Fibroblast of skin of right quadriceps (primary cell): Measurements from ENCODE around the gene GPR84.

Experiments
- DNase-seq: peaks from one replicate; pipeline ENCODE4 v3.0.0-alpha.2; 2013

Gene GPR84

DNA sequence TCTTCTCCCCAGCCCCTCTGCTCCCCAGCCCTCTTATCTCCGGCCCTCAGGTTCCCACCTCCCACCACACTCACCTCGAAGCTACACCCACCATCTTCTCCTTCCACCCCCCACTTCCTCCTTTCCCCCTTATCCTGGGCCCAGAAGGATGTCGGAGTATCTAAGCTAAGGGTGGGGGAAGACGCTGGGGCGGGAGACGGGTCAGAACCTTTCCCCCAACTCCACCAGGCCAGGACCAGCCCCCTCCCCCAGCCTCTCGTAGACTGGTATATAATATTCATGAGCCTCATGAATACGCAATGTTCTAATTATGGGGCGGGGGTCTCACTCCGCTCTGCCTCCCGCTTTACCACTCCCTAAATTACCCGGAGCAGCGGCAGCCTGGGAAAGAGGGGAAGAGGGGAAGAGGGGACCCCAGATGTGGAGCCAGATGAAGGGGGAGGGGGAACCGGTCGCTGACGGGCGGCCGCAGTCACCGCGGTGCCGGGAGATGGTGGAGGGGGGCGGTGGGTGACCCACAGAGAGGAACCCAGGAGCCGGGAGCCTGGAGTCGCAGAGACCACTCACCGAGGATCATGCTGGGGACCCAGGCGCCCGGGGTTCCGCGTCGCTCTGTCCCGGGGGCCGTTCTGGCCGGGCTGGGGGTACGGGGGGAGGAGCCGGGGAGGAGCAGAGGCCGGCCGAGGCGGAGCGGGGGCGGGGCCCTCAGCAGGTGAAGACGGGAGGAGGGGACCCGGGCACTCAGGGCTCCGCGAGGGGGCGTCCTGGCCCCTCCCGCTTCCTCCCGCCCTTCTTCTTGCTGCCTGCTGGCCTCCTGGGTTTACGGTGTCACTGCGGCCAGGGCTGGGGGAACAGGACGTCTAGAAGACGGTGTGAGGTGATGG lies 26.6 kb upstream of the GPR84 start:
- DNase-seq, result no peak

GRCh38 chr12:54390176-54390667 lies 25.9 kb upstream of the GPR84 start:
- no peak for DNase-seq

GRCh38 chr12:54389607-54390175 lies 25.4 kb upstream of the GPR84 start:
- no peak for DNase-seq

DNA sequence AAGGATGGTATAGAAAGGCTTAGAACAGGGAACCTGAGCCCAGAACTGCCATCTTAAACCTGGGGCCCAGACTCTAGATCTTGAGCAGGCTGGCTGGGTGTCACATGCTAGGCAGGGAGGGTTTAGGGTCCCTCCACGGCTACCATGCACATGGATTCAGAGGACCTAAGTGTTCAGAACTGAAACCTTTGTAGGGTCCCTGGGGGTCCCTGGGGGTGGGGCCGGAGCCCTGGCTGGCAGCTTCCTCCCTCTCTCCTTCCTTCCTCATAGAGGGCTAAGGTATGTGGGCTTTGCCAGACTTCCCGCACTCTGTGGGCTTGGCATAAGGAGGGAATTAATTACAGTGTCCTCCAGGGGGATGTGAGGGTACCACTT lies 24.8 kb upstream of the GPR84 start:
- DNase-seq, result no peak

DNA sequence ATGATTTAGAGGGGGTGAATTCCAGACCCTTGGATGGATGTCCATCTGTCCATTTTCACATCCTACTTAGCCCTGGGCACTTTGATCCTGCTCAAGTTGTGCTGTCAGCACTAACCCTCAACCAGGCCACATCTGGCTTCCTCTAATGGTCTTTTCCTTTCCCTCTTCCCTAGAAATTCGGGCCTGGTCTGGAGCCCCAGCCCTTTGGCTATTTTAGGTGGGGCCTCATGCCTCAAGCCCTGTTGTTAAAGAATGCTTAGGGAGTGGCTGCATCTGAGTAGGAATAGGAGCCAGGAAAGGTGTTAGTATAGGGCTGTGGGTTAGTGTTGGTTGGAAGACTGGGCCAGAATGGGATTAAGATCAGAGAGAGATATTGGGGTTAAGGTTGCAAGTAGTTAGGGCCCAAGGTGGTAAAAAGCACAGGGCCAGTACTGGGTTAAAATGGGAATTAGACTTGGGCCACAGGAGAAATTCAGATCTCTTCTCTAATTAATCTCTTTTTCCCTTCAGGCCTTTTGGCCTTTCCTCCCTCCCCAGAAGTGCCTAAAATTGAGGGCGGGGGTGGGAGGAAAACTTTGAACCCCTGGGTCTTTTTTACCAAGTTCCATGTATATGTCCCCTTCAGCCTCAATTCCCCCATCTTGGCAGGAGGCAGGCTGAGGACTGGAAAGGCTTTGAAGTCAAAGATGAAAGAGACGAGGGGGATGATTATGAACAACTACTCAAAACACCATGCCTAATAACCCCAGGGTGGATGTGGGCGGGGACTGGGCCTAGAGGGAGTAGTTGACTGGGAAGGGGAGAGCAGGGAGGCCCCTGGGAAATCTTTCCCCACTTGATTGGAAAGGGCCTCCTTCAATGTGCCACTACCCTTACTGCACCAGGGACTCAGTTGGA lies 24.2 kb upstream of the GPR84 start:
- no peak for DNase-seq

GRCh38 chr12:54387114-54387467 lies 22.8 kb upstream of the GPR84 start:
- DNase-seq, result no peak

GRCh38 chr12:54386403-54387113 lies 22.3 kb upstream of the GPR84 start:
- no peak for DNase-seq

DNA sequence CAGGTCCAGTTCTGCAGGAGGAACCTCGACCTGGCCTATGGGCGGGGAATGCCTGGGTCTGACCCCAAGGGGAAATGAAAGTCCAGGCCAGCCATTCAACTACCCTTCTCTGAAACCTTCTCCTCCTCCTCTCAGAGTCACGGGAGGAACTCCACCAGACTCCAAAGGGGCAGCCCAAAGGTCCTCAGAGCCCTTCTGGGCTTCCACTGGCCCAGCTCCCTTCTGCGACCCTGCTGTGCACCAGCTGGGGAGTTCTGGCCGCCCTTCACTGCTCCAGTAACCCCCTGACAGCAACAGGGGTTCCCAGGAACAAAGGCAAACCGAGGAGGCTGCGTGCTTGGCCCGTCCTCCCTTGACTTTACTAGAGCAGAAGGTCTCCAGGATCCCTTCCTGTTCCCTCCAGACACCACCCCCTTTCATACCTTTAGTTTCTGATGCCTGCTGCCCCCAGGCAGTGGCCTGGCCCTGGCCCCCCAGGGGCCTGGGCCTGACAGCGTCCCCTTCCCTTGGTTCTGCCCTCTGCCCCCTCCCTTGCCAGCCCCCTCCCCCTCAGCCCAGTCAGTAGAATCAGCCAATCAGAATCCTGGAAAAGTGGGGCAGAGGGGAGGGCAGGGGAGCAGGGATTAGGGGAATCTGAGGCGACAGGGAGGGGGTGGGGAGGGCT lies 21.1 kb upstream of the GPR84 start:
- DNase-seq, result no peak

DNA sequence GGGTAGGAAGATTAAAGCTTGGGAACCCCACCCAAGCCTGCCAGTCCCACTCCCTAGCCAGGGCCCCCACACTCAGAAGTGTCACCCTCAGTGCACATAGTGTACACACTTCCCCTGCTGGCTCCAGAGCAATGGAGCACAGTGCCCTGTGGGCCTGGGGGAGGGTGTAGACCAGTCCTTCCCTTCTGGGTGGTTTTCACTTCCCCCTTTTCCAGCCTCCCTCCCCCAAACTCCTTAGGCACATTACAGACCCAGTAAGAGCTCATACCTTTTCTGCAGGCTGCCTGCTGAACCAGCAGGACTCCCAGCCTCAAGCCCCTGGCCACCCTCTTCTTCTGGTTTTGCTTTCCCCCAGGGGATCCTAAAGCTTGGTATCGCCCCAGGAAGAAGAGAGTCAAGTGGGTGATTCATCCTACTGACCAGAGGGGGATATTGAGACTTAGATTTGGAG lies 20.3 kb upstream of the GPR84 start, which contains the start of gene ZNF385A:
TSS of gene ZNF385A (minus strand) at position 143 of the 451 bp plus-strand sequence. CDS start 219 bp downstream, outside the sequence.
- DNase-seq, result no peak

DNA sequence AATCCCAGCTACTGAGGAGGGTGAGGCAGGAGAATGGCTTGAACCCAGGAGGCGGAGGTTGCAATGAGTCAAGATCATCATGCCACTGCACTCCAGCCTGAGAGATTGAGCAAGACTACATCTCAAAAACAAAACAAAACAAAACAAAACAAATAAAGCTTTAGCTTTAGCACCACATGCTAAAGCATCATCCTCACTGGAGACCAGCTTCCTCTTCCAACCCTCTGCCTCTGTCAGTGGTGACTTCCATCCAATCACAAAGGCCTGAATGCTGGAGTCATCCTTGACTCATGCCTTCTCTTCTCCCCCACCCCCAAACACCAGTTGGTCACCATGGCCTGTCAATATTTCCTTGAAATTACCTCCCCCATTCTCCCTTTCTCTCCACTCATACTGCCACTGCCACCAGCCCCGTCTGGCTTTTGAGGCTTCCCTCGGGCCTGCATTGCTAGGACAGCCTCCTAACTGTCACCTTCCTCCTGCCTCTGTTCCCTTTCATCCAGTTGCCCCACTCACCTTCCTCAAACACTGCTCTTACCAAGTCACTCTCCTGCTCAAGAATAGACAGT lies 18.8 kb upstream of the GPR84 start:
- DNase-seq, result peak; percentile 92

DNA sequence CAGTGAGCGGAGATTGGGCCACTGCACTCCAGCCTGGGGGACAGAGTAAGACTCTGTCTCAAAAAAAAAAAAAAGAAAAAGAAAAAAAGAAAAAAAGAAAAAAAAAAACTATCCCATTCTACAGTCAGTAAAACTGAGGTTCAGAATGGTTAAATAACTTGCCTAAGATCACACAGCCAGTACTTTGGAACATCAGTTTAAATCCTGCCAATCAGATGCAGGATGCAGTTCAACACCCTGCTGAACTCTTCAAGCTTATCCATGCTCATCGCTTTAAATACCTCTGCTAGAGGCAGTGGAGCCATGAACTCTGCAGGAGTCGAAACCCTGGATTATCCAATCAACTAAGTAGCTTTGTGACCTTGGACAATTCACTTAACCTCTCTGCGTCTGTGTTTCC lies 16.9 kb upstream of the GPR84 start:
- DNase-seq, result no peak

DNA sequence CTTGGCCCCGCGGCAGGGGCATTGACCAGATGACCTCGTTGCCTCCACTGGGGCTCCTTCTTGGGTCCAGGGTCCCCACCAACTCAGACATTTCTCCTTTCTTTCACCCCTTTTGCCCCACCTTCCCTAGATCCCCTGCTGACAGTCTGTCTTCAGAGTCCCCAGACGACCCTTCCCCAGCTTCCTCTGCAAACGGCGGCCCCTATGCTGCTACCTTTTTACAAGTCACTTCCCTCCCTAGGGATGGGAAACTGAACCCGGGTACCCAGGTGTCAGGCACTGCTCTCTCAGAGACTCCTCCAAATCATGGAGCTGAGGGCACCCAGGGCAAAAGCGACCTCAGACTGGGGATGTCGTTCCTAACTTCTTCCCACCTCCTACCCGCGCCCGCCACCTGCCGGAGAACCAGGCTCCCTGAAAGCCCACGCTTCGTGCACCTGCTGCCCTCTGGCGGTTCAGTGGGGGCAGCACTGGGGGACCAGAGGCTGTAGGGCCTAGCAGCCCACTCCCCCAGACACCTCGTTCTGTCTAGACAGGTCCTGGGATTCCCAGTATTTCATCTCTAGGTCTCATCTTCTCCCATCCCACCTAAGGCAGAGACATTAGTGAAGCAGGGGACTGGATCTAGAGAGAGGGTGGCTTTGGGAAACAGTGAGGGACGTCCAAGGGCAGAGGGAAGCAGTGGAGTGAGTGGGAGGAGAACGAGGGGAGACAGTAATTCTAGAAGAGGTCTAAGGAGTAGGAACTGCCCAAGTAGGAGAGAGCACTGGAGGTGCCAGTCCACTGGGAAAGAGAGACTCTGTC lies 15.3 kb upstream of the GPR84 start:
- peak; percentile 82 for DNase-seq

GRCh38 chr12:54378796-54379397 lies 14.6 kb upstream of the GPR84 start:
- no peak for DNase-seq

- DNase-seq, result no peak
Measured at GRCh38 chr12:54377797-54378515, 13.7 kb upstream of the GPR84 start.

- no peak for DNase-seq
Measured at GRCh38 chr12:54377007-54377406, 12.7 kb upstream of the GPR84 start.

- no peak for DNase-seq
Measured at GRCh38 chr12:54376596-54376995, 12.3 kb upstream of the GPR84 start.

DNA sequence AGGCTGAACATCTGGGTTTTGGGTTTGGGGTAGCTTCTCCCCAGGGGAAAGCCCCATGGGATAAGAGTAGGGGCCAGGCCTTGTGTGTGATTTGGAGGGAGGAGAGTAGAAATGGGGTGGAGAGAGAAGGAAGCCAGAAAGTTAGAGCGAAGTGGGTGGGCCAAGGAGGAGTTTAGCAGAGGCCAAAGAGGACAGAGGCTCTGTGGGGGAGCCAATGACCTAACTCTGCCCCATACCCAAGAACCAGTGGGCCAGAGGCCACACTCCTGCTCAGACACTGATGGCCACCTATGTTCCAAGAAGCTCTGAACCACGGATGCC lies 10.9 kb upstream of the GPR84 start:
- DNase-seq, result no peak

GRCh38 chr12:54374562-54375258 lies 10.4 kb upstream of the GPR84 start:
- no peak for DNase-seq
